K562 (cell line): ENCODE results near the gene COX6A2. TPM values are rescaled to one million over a fixed set of nuclear protein-coding genes. Genes with fewer than 3 reads are reported as not detected.

Experiments
- polyA plus RNA-seq, 8 experiments: library from polyadenylated mRNA; depleted of rRNA in 4 of 8; stranded (reverse) in 5 of 8; unstranded in 3 of 8; fragments of >200 nt; fragmentation: Nextera tagmentation in 2 of 8; fragmentation: Illumina TruSeq in 1 of 8; extraction: Ambion mirVana in 2 of 8; extraction: Trizol in 1 of 8; gene quantifications; 2 replicates each; pipeline versions ENCODE4 v1.2.1 to v1.2.3, GENCODE V29; 2011 to 2014; ENCODE audit warnings: inconsistent platforms in 1 of 8, missing spikeins in 1 of 8
- total RNA-seq, 7 experiments: library from RNA; depleted of rRNA in 6 of 7; stranded (reverse); fragments of >200 nt in 6 of 7; fragmentation: Illumina TruSeq in 2 of 7; extraction: Trizol in 2 of 7; gene quantifications; 2 replicates each; pipeline versions ENCODE4 v1.2.1 to v1.2.3, GENCODE V29; 2011 to 2021; ENCODE audit warnings: low replicate concordance in 1 of 7

The COX6A2 gene
- total and polyA plus RNA-seq, 9 of the 15 experiments (the other 6 are each of a cell fraction or from before 2014, with no cell fraction given): not detected

Other genes starting within 250 kb of the COX6A2 start
Only the 7 nearest of the 13 such genes appear.
- gene ITGAX, start 73.2 kb downstream of the COX6A2 start, total RNA-seq (2014; rRNA removed): 0.14 and 0.41 TPM in 2 replicates
- gene ITGAX, start 73.2 kb downstream of the COX6A2 start, total RNA-seq (2014; rRNA removed; fragmentation: Illumina TruSeq; extraction: Trizol): 0.15 TPM in 1 of 2 replicates, not detected in the other
- gene ITGAX, start 73.2 kb downstream of the COX6A2 start, total RNA-seq (2015; rRNA removed; fragmentation: Illumina TruSeq; extraction: Trizol): 0.58 and 1.1 TPM in 2 replicates
- gene ITGAX, start 73.2 kb downstream of the COX6A2 start, total RNA-seq (2021): 0.35 and 0.51 TPM in 2 replicates
- gene ITGAX, start 73.2 kb downstream of the COX6A2 start, polyA plus RNA-seq (2011; rRNA removed): 0.35 and 0.39 TPM in 2 replicates
- gene ITGAX, start 73.2 kb downstream of the COX6A2 start, polyA plus RNA-seq (2014; fragmentation: Illumina TruSeq; extraction: Trizol): 0.09 and 0.30 TPM in 2 replicates
- gene ITGAX, start 73.2 kb downstream of the COX6A2 start, polyA plus RNA-seq (2014; fragmentation: Nextera tagmentation; extraction: Ambion mirVana): under 1 TPM; 0.03 to 0.04 TPM
- gene ITGAX, start 73.2 kb downstream of the COX6A2 start, polyA plus RNA-seq (2014; rRNA removed): 0.05 and 0.35 TPM in 2 replicates
- not detected in 2 replicates for gene ITGAD, start 35.0 kb downstream of the COX6A2 start, total RNA-seq (2014; rRNA removed)
- gene ITGAD, start 35.0 kb downstream of the COX6A2 start, total RNA-seq (2014; rRNA removed; fragmentation: Illumina TruSeq; extraction: Trizol): not detected in 2 replicates
- gene ITGAD, start 35.0 kb downstream of the COX6A2 start, total RNA-seq (2015; rRNA removed; fragmentation: Illumina TruSeq; extraction: Trizol): not detected in 2 replicates
- gene ITGAD, start 35.0 kb downstream of the COX6A2 start, total RNA-seq (2021): not detected in 2 replicates
- not detected in 2 replicates for gene ITGAD, start 35.0 kb downstream of the COX6A2 start, polyA plus RNA-seq (2011; rRNA removed)
- gene ITGAD, start 35.0 kb downstream of the COX6A2 start, polyA plus RNA-seq (2014; fragmentation: Illumina TruSeq; extraction: Trizol): not detected in 2 replicates
- not detected for gene ITGAD, start 35.0 kb downstream of the COX6A2 start, polyA plus RNA-seq (2014; fragmentation: Nextera tagmentation; extraction: Ambion mirVana)
- not detected in 2 replicates for gene ITGAD, start 35.0 kb downstream of the COX6A2 start, polyA plus RNA-seq (2014; rRNA removed)
- not detected in 2 replicates for gene ZNF843, start 14.4 kb upstream of the COX6A2 start, total RNA-seq (2014; rRNA removed)
- not detected in 2 replicates for gene ZNF843, start 14.4 kb upstream of the COX6A2 start, total RNA-seq (2014; rRNA removed; fragmentation: Illumina TruSeq; extraction: Trizol)
- not detected in 2 replicates for gene ZNF843, start 14.4 kb upstream of the COX6A2 start, total RNA-seq (2015; rRNA removed; fragmentation: Illumina TruSeq; extraction: Trizol)
- 0.13 TPM in 1 of 2 replicates, not detected in the other for gene ZNF843, start 14.4 kb upstream of the COX6A2 start, total RNA-seq (2021)
- 0.03 and 0.06 TPM in 2 replicates for gene ZNF843, start 14.4 kb upstream of the COX6A2 start, polyA plus RNA-seq (2011; rRNA removed)
- gene ZNF843, start 14.4 kb upstream of the COX6A2 start, polyA plus RNA-seq (2014; fragmentation: Illumina TruSeq; extraction: Trizol): 0.04 and 0.07 TPM in 2 replicates
- under 1 TPM in 1 of 2 experiments, not detected in 1; 0.06 TPM for gene ZNF843, start 14.4 kb upstream of the COX6A2 start, polyA plus RNA-seq (2014; fragmentation: Nextera tagmentation; extraction: Ambion mirVana)
- gene ZNF843, start 14.4 kb upstream of the COX6A2 start, polyA plus RNA-seq (2014; rRNA removed): not detected in 2 replicates
- 10.3 and 11.8 TPM in 2 replicates for gene ARMC5, start 31.1 kb upstream of the COX6A2 start, total RNA-seq (2014; rRNA removed)
- gene ARMC5, start 31.1 kb upstream of the COX6A2 start, total RNA-seq (2014; rRNA removed; fragmentation: Illumina TruSeq; extraction: Trizol): 1.2 and 1.9 TPM in 2 replicates
- gene ARMC5, start 31.1 kb upstream of the COX6A2 start, total RNA-seq (2015; rRNA removed; fragmentation: Illumina TruSeq; extraction: Trizol): 5.0 and 6.6 TPM in 2 replicates
- gene ARMC5, start 31.1 kb upstream of the COX6A2 start, total RNA-seq (2021): 13.2 and 13.5 TPM in 2 replicates
- gene ARMC5, start 31.1 kb upstream of the COX6A2 start, polyA plus RNA-seq (2011; rRNA removed): 2.1 and 5.6 TPM in 2 replicates
- 1.8 and 4.8 TPM in 2 replicates for gene ARMC5, start 31.1 kb upstream of the COX6A2 start, polyA plus RNA-seq (2014; fragmentation: Illumina TruSeq; extraction: Trizol)
- gene ARMC5, start 31.1 kb upstream of the COX6A2 start, polyA plus RNA-seq (2014; fragmentation: Nextera tagmentation; extraction: Ambion mirVana): under 1 TPM; 0.11 to 0.17 TPM
- gene ARMC5, start 31.1 kb upstream of the COX6A2 start, polyA plus RNA-seq (2014; rRNA removed): 8.4 and 9.5 TPM in 2 replicates
- gene TGFB1I1, start 43.8 kb upstream of the COX6A2 start, total RNA-seq (2014; rRNA removed): 0.53 and 0.91 TPM in 2 replicates
- 0.11 and 0.29 TPM in 2 replicates for gene TGFB1I1, start 43.8 kb upstream of the COX6A2 start, total RNA-seq (2014; rRNA removed; fragmentation: Illumina TruSeq; extraction: Trizol)
- 0.25 and 0.26 TPM in 2 replicates for gene TGFB1I1, start 43.8 kb upstream of the COX6A2 start, total RNA-seq (2015; rRNA removed; fragmentation: Illumina TruSeq; extraction: Trizol)
- 0.64 and 0.85 TPM in 2 replicates for gene TGFB1I1, start 43.8 kb upstream of the COX6A2 start, total RNA-seq (2021)
- 0.04 and 0.08 TPM in 2 replicates for gene TGFB1I1, start 43.8 kb upstream of the COX6A2 start, polyA plus RNA-seq (2011; rRNA removed)
- gene TGFB1I1, start 43.8 kb upstream of the COX6A2 start, polyA plus RNA-seq (2014; fragmentation: Illumina TruSeq; extraction: Trizol): 0.62 and 0.73 TPM in 2 replicates
- under 1 TPM; 0.06 TPM for gene TGFB1I1, start 43.8 kb upstream of the COX6A2 start, polyA plus RNA-seq (2014; fragmentation: Nextera tagmentation; extraction: Ambion mirVana)
- gene TGFB1I1, start 43.8 kb upstream of the COX6A2 start, polyA plus RNA-seq (2014; rRNA removed): 0.19 and 0.54 TPM in 2 replicates
- not detected in 2 replicates for gene SLC5A2, start 54.8 kb upstream of the COX6A2 start, total RNA-seq (2014; rRNA removed)
- not detected in 2 replicates for gene SLC5A2, start 54.8 kb upstream of the COX6A2 start, total RNA-seq (2014; rRNA removed; fragmentation: Illumina TruSeq; extraction: Trizol)
- gene SLC5A2, start 54.8 kb upstream of the COX6A2 start, total RNA-seq (2015; rRNA removed; fragmentation: Illumina TruSeq; extraction: Trizol): not detected in 2 replicates
- 0.07 TPM in 1 of 2 replicates, not detected in the other for gene SLC5A2, start 54.8 kb upstream of the COX6A2 start, total RNA-seq (2021)
- gene SLC5A2, start 54.8 kb upstream of the COX6A2 start, polyA plus RNA-seq (2011; rRNA removed): not detected in 2 replicates
- not detected in 2 replicates for gene SLC5A2, start 54.8 kb upstream of the COX6A2 start, polyA plus RNA-seq (2014; fragmentation: Illumina TruSeq; extraction: Trizol)
- gene SLC5A2, start 54.8 kb upstream of the COX6A2 start, polyA plus RNA-seq (2014; fragmentation: Nextera tagmentation; extraction: Ambion mirVana): 1 to 10 TPM; 2.2 to 2.7 TPM
- gene SLC5A2, start 54.8 kb upstream of the COX6A2 start, polyA plus RNA-seq (2014; rRNA removed): not detected in 2 replicates
- 27.6 and 35.1 TPM in 2 replicates for gene RUSF1, start 80.0 kb upstream of the COX6A2 start, total RNA-seq (2014; rRNA removed)
- 15.8 and 17.8 TPM in 2 replicates for gene RUSF1, start 80.0 kb upstream of the COX6A2 start, total RNA-seq (2014; rRNA removed; fragmentation: Illumina TruSeq; extraction: Trizol)
- 22.9 and 23.4 TPM in 2 replicates for gene RUSF1, start 80.0 kb upstream of the COX6A2 start, total RNA-seq (2015; rRNA removed; fragmentation: Illumina TruSeq; extraction: Trizol)
- gene RUSF1, start 80.0 kb upstream of the COX6A2 start, total RNA-seq (2021): 44.1 and 49.8 TPM in 2 replicates
- 46.7 and 74.1 TPM in 2 replicates for gene RUSF1, start 80.0 kb upstream of the COX6A2 start, polyA plus RNA-seq (2011; rRNA removed)
- 43.2 and 54.4 TPM in 2 replicates for gene RUSF1, start 80.0 kb upstream of the COX6A2 start, polyA plus RNA-seq (2014; fragmentation: Illumina TruSeq; extraction: Trizol)
- under 1 TPM; 0.80 to 0.89 TPM for gene RUSF1, start 80.0 kb upstream of the COX6A2 start, polyA plus RNA-seq (2014; fragmentation: Nextera tagmentation; extraction: Ambion mirVana)
- gene RUSF1, start 80.0 kb upstream of the COX6A2 start, polyA plus RNA-seq (2014; rRNA removed): 52.8 and 54.4 TPM in 2 replicates